ENCODE results near the gene EEF1G.
"Not testable (repeated sequence)": the region's sequence is repeated elsewhere in the genome, so short reads cannot be mapped to it uniquely, and the experiment has no call there.

The EEF1G gene

GRCh38 chr11:62603776-62604299 lies 30.1 kb upstream of the EEF1G start:
- DNase-seq (ENCODE audit: low read depth, low spot score) = no peak

GRCh38 chr11:62603072-62603408 lies 29.3 kb upstream of the EEF1G start:
- no peak for DNase-seq (ENCODE audit: low read depth, low spot score)

GRCh38 chr11:62602141-62603071 lies 28.7 kb upstream of the EEF1G start:
- DNase-seq (ENCODE audit: low read depth, low spot score) = no peak

- DNase-seq (ENCODE audit: low read depth, low spot score) = peak; percentile 98
Measured at GRCh38 chr11:62601372-62602140, 27.9 kb upstream of the EEF1G start, which contains the start of gene MTA2. MTA2 (minus strand) TSS chr11:62601865; CDS start chr11:62601450, 415 bp downstream.

- DNase-seq (ENCODE audit: low read depth, low spot score) = peak; percentile 10
Measured at GRCh38 chr11:62601122-62601371, 27.4 kb upstream of the EEF1G start.

GRCh38 chr11:62600367-62601121 lies 26.9 kb upstream of the EEF1G start:
- no peak for DNase-seq (ENCODE audit: low read depth, low spot score)

GRCh38 chr11:62599901-62600300 lies 26.2 kb upstream of the EEF1G start:
- DNase-seq (ENCODE audit: low read depth, low spot score) = no peak

- peak; percentile 92 for DNase-seq (ENCODE audit: low read depth, low spot score)
Measured at GRCh38 chr11:62599069-62599696, 25.5 kb upstream of the EEF1G start.

GRCh38 chr11:62595124-62595523 lies 21.4 kb upstream of the EEF1G start:
- DNase-seq (ENCODE audit: low read depth, low spot score) = no peak

- peak; percentile 55 for DNase-seq (ENCODE audit: low read depth, low spot score)
Measured at GRCh38 chr11:62593434-62594044, 19.8 kb upstream of the EEF1G start.

GRCh38 chr11:62592989-62593421 lies 19.3 kb upstream of the EEF1G start:
- DNase-seq (ENCODE audit: low read depth, low spot score) = no peak

GRCh38 chr11:62592146-62592815 lies 18.6 kb upstream of the EEF1G start:
- no peak for DNase-seq (ENCODE audit: low read depth, low spot score)

GRCh38 chr11:62591448-62592145 lies 17.9 kb upstream of the EEF1G start, which contains the start of gene TUT1:
TUT1 (minus strand) TSS chr11:62591523; CDS start chr11:62591485, 38 bp downstream.
- peak; percentile 96 for DNase-seq (ENCODE audit: low read depth, low spot score)

- DNase-seq (ENCODE audit: low read depth, low spot score) = no peak
Measured at GRCh38 chr11:62588966-62589637, 15.4 kb upstream of the EEF1G start.

GRCh38 chr11:62585356-62585755 lies 11.7 kb upstream of the EEF1G start:
- not testable (repeated sequence) for DNase-seq (ENCODE audit: low read depth, low spot score)

- not testable (repeated sequence) for DNase-seq (ENCODE audit: low read depth, low spot score)
Measured at GRCh38 chr11:62581735-62582134, 8.0 kb upstream of the EEF1G start.

- DNase-seq (ENCODE audit: low read depth, low spot score) = no peak
Measured at GRCh38 chr11:62580959-62581715, 7.4 kb upstream of the EEF1G start.

- no peak for DNase-seq (ENCODE audit: low read depth, low spot score)
Measured at GRCh38 chr11:62579252-62579651, 5.6 kb upstream of the EEF1G start.

Measured in activated CD4-positive, CD25-positive, alpha-beta regulatory T cell treated with anti-CD3 and anti-CD28 coated beads, Interleukin-2, amount 50 U/mL, for 16 hours (primary cell).